Measurements from ENCODE around the gene GRM7.

- TF ChIP-seq CTCF (IDR thresholded peaks at IDR 0.05 in 8 of 11, conservative IDR thresholded peaks at IDR 0.05 in 3 of 11) (no peak), POLR2AphosphoS5 (IDR thresholded peaks at IDR 0.05) (no peak), POLR2A (IDR thresholded peaks at IDR 0.05) (no peak)
Measured at GRCh38 chr3:7752005-7752404, 891.1 kb downstream of the GRM7 start.
